NCI-H128 (cell line): ENCODE data around the gene SPECC1L.
"Not testable (repeated sequence)": the region's sequence is repeated elsewhere in the genome, so short reads cannot be mapped to it uniquely, and the experiment has no call there.

Source experiments
- DNase-seq: peaks from one replicate; lab custom pipeline; 2025; ENCODE audit not compliant: unreplicated experiment; lab: John Stamatoyannopoulos, UW

Gene SPECC1L

DNA sequence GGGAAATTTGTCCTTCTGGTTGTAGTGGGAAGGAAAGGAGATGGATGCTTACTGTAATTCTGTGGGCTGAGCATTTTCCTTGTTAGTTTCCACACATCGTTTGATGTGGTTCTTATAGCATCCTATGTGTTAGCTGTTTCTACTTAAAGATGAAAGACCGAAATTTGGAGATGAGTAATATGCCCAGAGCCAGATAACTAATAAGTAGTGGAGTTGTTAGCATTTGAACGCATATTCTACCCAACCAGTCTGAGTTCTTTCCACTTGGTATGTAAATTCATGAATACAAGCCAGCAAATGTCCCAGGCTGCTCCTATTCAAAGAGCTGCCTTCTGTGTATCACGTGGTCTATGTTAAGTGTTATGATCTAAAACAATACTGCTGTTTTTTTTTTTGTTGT, 14.6 kb downstream of the SPECC1L start:
- no peak for DNase-seq

DNA sequence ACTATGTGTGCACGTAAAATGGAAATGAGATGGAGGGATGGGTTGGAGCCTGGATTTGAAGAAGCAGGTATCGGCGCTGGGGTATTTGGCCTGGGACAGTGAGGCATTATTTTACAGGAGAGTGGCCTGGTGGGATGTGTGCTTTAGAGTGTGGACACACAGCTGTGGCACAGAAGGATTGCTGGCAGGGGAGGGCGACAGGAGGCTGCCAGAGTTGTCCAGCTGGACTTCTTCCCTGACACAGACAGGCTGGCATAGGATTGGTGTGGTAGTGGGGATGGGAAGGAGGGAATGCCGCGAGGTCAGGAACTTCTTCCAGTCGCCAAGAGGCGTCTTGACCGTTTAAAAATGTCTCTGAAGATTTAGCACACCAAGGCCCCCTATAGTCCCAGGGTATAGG, 16.6 kb downstream of the SPECC1L start:
- DNase-seq: not testable (repeated sequence)

DNA sequence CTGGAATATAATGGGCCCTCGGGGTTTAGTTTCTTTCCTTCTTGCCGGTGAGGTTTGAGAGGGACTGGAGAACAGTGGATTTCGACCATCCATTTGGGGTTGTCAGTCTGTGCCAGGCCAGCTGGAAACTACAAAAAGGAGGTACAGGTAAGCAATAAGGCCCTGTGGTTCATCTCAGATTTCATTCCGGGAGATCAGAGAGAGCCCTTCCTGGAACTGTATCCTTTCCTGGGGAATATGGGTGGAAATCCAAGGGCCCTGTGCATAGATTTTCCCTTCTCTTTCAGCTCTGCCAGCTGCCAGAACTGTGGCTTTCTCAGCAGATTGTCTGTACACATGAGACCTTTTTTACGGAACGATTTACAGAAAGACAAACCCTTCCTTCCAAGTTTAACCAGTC, 17.2 kb downstream of the SPECC1L start:
- not testable (repeated sequence) for DNase-seq

GRCh38 chr22:24289114-24289513, 18.5 kb downstream of the SPECC1L start:
- no peak for DNase-seq

GRCh38 chr22:24289741-24290163, 19.1 kb downstream of the SPECC1L start:
- DNase-seq: no peak

- DNase-seq: no peak
These were observed 19.8 kb downstream of the SPECC1L start for GRCh38 chr22:24290459-24290858.

GRCh38 chr22:24291515-24292201, 21.0 kb downstream of the SPECC1L start:
- DNase-seq: no peak

DNA sequence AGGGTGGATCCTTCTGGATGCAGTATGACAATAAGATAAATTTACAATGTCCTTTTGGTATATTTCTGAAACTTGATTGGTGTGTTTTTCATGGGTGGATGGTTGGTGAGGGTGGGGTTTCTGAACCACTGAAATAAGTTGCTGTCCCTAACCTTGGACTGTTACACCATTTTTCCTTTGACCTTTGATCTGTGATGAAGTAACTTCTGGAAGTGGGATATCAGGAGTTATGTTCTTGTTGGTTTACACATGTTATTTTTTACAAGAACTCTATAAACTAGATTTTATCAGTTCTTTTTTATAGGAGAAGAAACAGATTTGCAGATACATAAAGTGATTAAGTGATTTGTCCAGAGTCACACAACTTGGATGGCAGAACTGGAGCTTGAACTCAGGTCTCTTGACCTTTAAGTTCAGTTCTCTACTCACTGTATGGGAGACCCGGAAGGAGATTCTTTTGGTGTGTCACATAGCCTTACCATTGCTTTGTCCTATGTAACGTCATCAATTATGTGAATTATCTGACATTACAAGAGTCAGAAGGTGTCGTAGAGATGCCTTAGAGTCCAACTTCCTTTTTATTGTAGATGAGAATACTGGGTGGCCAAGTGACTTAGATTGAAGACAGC, 21.7 kb downstream of the SPECC1L start:
- not testable (repeated sequence) for DNase-seq

- not testable (repeated sequence) for DNase-seq
These were observed 24.3 kb downstream of the SPECC1L start for GRCh38 chr22:24294913-24295312.

DNA sequence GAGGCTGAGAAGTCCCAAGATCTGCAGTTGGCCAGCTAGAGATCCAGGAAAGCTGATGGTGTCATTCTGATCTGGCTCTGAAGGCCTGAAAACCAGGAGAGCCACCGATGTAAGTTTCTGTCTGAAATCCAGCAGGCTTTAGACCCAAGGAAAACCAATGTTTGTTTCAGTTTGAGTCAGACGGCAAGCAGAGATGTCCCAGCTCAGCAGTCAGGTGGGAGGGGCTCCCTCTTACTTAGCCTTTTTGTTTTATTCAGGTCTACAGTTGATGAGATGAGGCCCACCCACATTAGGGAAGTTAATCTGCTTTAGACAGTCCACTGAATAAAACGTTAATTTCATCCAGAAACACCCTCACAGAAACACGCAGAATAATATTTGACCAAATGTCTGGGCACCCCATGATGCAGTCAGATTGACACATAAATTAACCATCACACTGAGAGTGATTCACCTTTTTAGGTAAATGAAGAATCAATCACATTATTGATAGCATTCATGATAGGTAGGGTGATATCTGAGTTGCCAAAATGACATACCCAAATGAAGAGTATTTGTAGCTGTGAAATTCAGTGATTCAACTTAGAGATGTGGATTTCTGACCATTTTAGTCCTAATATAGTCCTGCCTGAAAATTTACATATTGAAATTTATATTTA, 28.0 kb downstream of the SPECC1L start:
- not testable (repeated sequence) for DNase-seq

- DNase-seq: not testable (repeated sequence)
These were observed 29.9 kb downstream of the SPECC1L start for GRCh38 chr22:24300522-24300921.

GRCh38 chr22:24302591-24302990, 32.0 kb downstream of the SPECC1L start:
- DNase-seq: no peak

DNA sequence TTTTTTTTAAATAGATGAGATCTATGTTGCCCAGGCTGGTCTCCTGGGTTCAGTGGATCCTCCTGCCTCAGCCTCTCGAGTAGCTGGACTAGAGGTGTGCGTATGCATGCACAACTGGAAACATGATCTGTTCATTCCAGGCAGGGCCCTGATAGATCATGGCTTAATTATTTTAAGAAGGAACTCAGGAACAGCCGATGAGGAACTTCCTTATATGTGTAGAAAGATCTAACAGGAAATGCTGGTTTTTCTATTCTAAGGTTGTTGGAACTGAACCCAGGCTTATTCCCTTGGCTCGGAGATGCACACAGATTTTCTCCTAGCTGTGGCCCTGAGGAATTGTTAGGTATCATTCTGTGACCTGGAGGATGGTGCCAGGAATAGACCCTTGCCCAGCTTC, 32.4 kb downstream of the SPECC1L start:
- DNase-seq: no peak

- DNase-seq: no peak
These were observed 33.5 kb downstream of the SPECC1L start for GRCh38 chr22:24304062-24304675.

DNA sequence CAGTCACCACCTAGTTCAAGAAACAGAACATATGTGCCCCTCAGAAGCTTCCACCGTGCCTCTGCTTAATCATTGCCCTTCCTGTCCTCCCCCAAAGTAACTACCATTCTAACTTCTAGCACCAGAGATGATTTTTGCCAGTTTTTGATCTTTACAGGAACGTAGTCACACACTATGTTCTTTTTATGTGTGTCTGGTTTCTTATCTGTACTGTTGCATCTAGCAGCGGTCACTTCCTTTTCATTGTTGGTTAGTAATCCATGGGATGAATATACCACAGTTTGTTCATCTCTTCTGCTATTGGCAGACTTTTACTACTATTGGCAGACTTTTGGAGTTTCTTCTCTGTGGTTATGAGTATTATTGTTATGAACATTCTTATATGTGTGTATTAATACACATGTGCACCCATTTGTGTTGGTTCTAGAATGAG, 34.6 kb downstream of the SPECC1L start:
- no peak for DNase-seq

- no peak for DNase-seq
These were observed 40.3 kb downstream of the SPECC1L start for GRCh38 chr22:24310969-24311368.

DNA sequence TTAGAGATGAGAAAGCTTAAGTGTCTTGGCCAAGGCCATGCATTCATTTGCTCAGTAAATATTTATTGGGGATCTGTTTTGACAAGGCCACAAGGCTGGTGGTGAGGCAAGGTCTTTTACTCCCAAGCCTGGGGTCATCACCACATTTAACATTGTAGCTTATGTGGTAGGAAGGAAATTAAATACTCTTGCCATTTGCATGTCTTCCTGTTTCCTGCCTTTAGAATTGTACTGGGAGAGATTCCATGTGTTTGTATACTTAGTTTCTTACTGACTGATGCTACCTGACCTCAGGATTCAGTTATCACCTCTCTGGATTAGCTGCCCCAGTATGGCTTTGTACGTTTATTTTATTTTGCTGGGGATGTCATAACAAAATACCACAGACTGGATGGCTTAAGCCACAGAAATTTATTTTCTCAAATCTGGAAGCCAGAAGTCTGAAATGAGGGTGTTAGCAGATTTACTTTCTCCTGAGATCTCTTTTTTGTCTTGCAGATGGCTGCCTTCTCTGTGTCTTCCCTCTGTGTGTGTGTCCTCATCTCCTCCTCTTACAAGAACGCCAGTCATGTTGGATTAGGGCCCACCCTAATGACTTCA, 44.8 kb downstream of the SPECC1L start:
- no peak for DNase-seq

- not testable (repeated sequence) for DNase-seq
These were observed 45.6 kb downstream of the SPECC1L start for GRCh38 chr22:24316264-24316663.

DNA sequence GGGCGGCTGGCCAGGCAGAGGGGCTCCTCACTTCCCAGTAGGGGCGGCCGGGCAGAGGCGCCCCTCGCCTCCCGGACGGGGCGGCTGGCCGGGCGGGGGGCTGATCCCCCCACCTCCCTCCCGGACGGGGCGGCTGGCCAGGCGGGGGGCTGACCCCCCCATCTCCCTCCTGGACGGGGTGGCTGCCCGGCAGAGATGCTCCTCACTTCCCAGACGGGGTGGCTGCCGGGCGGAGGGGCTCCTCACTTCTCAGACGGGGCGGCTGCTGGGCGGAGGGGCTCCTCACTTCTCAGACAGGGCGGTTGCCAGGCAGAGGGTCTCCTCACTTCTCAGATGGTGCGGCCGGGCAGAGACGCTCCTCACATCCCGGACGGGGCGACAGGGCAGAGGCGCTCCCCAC, 46.9 kb downstream of the SPECC1L start:
- DNase-seq: not testable (repeated sequence)

DNA sequence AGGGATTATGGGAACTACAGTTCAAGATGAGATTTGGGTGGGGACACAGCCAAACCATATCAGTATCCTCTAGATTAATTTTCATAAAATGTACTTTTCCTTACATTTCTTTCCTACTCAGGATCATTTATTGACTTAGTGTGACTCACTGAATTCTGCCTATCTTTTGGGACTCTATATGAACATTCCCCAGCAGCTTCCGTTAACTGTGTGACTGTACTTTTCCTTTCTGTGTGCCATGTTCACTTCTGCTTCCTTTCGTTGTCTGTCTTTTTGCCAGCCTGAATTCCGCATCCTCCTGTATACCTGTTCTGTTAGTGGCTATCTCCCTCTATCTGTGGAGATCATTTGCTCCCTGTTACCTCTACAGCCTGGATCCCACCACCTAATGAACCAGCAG, 48.8 kb downstream of the SPECC1L start:
- DNase-seq: no peak

DNA sequence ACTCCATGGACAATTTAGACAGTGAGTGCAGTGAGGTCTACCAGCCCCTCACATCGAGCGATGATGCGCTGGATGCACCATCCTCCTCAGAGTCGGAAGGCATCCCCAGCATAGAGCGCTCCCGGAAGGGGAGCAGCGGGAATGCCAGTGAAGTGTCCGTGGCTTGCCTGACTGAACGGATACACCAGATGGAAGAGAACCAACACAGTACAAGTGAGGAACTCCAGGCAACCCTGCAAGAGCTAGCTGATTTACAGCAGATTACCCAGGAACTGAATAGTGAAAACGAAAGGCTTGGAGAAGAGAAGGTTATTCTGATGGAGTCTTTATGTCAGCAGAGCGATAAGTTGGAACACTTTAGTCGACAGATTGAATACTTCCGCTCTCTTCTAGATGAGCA, 51.4 kb downstream of the SPECC1L start:
- no peak for DNase-seq
